ENCODE measurements around the gene GRPEL2. TPM values are rescaled to one million over a fixed set of nuclear protein-coding genes. Genes with fewer than 3 reads are reported as not detected.

The GRPEL2 gene
- total and polyA plus RNA-seq, 2 of the 8 experiments (the other 6 are each of a cell fraction or from before 2014, with no cell fraction given) = 11.2 to 52.2 TPM

- no peak for TF ChIP-seq PHF8 (conservative IDR thresholded peaks at IDR 0.05; ENCODE audit: low read depth, low read length)
- TF ChIP-seq RXRA (IDR thresholded peaks at IDR 0.05; ENCODE audit: insufficient read depth, low read depth, low read length) = no peak
These were observed 4.1 kb downstream of the GRPEL2 start (continued) for GRCh38 chr5:149349382-149349781.

Measured in H1 (cell line).